NCI-H1694 treated with DMSO at 0.1 percent for 48 hours (cell line): Measurements from ENCODE around the gene COL23A1.

Source experiments
- DNase-seq: peaks from one replicate; lab custom pipeline; 2025; lab: John Stamatoyannopoulos, UW

The COL23A1 gene

DNA sequence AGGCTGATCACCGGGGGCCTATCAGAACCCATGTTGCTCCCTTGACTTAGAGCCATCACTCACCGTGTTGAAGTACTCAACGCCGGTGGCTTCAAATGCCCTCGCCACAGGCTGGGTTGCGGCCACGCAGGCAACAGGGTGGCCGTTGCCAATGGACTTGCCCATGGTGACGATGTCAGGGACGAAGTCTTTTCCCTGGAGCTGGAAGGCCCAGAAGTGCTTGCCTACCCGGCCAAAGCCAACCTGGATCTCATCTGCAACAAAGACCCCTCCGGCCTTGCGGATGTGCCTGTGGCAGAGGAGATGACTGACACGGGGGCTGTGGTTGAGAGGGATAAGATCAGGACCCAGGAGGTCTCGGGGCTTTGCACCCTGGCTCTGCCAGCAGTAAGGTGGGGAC lies 367.9 kb downstream of the COL23A1 start:
- no peak for DNase-seq

DNA sequence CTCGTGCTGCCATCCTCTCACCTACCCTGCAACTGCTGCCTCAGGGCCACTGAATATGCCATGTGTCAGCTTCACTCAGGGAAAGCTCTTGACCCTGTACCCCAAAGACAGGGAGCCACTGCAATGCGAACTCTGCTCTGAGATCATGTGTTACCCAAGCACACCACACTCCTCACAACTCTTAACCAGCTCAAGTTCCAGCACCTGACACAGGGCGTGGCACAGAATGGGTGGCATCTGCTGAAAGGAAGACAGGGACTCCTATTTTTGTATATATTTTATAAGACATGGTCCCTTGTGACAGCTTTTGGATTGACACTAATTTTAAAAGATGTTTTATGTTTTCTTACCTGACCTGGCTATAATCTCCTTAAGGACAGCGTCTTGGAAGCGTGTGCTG lies 368.3 kb downstream of the COL23A1 start:
- DNase-seq = no peak

DNA sequence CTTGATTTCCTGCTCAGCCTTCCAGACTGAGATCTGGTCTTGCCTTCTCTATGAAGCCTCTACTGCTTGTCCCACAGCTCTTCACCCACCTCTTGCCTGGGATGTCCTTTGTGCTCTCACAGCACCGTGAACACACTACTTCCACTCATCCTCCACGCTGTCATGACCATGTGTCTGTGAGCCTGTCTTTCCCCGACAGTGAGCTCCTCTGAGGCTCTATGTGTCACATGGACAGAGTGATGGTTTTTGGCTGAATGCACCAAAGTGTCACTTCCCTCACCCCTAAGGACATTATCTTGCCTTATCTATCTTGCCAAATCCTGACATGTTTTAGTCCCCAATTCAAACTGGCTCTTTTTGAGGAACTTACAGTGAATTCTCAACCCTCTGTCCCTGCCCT lies 368.9 kb downstream of the COL23A1 start:
- no peak for DNase-seq

DNA sequence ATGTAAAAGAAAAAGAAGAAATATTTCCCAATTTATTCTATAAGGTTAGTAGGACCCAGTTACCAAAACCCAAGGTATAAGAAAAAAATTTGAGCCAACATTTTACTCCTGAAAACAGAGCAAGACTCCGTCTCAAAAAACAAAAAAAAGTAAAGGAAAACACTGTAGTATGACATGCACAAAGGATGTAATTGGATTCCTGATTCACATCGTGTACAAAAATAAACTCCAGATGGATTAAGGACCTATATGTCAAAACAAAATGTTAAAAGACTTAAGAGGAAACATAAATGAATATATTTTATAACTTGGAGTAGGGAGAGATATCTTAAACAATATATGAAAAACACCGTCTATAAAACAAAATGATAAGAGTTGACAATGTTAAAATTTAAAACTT lies 371.4 kb downstream of the COL23A1 start:
- DNase-seq = no peak

DNA sequence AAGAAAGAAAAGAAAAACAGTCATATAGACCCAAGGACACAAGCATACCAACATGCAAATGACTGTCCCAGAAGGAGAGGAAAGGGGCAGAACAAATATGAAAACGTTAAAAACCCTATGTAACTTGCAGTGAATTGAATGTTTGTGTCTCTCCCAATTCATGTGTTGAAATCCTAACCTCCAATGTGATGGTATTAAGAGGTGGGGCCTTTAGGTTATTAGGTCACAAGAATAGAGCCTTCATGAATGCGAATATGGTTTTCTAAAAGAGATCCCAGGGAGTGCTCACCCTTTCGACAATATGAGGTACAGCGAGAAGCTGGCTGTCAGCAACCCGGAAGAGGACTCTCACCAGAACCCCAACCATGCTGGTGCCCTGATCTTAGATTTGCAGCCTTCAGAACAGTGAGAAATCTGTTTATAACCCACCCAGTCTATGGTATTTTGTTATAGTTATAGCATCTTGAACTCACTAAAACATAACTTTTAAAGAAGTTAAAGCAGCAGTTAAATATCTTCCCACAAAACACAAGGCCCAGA lies 371.9 kb downstream of the COL23A1 start:
- DNase-seq = no peak

DNA sequence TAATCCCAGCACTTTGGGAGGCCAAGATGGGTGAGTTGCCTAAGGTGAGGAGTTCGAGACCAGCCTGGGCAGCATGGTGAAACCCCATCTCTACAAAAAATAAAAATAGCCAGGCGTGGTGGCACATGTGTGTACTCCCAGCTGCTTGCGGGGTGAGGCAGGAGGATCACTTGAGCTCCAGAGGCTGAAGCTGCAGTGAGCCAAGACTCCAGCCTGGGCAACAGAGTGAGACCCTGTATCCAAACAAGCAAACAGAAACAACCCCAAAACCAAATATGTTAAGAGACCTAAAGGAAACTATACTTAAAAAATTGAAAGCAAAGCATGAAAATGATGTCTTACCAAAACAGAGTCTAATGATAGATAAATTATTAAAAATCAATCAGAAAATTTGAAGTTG lies 373.4 kb downstream of the COL23A1 start:
- DNase-seq = no peak

DNA sequence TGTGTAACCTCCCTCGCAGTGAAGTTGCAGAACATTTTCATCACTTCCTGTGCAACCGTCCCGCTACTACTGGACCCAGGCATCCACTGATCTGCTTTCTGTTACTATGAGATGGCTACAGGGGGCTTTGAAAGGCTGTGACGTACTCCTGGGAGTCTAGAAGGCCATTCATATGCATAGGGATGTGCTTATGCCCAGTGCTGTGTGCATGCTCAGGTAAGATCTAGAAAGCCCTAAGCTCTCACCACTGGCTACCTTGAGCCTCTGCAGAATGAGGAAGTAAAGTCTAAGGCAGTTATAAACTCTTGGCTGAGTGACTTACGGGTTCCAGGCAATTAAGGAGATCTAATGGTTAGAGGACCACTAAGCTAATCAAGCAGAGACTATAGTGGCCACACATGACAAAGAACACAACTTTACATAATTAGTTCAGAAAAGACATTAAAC lies 374.1 kb downstream of the COL23A1 start:
- DNase-seq = no peak

DNA sequence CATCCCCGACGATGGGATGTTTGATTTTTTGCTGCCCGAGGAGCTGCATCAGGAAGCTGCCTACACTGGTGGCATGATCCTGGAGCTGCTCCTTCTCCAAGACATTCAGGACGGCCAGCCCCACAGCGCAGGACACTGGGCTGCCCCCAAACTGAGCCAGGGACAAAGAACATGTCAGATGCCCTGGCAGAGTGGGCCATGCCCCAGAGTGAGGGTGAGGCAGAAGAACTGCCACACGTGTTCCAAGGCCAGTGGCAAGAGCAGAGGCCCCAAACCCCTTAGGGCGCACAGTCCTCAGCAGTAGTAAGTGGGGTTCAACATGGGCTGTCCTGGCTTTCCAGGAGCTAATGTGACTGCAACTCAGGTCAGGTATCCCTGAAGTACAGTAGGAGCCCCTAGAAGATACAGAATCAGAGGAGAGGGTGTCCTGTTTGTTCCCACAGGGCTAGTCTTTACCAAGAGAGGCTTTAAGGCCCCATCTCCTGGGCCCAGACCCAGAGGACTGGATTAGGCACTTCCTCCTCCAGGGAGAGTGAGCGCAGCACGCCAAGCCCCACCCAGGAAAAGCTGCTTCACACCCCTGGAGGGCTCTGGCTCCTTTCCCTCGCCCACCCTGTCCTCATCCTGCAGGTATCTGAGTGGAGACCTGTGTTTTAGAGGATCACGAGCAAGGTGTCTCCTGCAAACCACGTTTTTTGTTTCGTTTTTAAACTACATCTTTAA lies 374.8 kb downstream of the COL23A1 start:
- DNase-seq = no peak

DNA sequence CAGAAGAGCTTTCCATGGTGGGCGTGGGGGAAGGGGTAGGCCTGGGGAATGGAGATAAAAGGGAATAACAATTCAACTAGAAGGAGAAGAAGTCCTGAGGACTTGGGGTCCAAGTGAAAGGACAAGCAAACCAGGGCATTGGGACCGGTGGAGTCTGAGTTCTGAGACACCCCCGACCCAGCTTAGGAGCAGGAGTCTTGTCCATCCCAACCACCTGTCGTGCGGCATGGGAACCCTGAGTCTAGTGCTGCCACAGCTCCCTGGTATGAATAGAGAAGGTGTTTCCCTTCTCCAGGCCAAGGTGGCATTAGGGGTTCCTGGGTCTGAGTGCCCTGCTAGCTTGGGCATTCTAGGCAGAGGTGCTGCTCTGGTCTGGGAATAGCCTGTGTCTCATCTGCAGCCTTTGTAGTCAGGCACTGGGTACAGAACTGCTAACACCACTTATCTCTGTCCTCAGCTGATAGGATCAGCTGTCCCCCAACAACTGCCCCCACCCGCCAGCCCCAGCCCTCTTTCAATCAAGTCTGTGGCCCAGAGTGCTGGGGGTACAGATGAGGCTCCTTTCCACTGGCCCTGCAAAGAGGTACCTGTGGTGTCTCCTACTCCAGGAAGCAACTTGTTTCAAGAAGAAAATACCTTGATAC lies 375.9 kb downstream of the COL23A1 start:
- DNase-seq = no peak

DNA sequence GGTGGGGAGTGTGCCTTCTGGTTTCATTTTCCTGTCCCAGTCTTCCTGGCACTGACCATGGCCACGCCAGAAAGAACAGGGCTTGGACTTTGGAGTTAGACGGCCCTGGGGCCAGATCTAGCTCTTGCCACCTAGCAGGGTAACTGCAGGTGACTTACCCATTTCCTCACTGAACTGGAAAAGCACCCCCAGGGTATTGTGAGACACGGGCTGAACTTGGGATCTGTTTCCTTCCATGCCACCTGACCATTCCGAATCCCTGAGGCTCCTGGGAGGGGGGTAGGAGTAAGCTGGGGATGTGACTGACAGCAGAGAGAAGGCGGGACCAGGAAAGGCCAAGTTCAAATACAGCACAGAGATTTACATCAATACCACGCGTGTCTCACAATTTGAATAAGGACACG lies 376.4 kb downstream of the COL23A1 start:
- no peak for DNase-seq

DNA sequence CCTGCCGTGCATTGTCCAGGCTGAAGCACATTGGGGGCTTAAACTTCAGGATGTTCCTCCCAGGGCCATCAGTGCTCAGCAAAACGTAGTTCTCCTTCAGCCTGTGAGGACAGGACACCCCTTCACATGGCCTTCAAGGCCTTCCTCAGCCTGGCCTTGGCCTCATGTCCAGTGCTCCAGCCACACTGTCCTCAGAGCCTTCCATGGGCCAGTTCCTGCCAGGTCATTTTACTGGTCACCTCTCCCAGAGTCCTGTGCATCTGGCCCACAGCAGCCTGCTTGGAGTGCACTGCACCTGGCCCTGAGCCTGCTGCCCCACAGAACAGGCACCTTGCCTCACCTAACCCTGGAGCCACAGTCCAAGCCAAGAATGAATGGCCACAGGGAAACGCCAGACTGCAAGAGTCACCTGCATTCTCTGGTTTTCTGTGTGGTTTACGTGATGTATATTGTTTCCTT lies 377.2 kb downstream of the COL23A1 start:
- no peak for DNase-seq

DNA sequence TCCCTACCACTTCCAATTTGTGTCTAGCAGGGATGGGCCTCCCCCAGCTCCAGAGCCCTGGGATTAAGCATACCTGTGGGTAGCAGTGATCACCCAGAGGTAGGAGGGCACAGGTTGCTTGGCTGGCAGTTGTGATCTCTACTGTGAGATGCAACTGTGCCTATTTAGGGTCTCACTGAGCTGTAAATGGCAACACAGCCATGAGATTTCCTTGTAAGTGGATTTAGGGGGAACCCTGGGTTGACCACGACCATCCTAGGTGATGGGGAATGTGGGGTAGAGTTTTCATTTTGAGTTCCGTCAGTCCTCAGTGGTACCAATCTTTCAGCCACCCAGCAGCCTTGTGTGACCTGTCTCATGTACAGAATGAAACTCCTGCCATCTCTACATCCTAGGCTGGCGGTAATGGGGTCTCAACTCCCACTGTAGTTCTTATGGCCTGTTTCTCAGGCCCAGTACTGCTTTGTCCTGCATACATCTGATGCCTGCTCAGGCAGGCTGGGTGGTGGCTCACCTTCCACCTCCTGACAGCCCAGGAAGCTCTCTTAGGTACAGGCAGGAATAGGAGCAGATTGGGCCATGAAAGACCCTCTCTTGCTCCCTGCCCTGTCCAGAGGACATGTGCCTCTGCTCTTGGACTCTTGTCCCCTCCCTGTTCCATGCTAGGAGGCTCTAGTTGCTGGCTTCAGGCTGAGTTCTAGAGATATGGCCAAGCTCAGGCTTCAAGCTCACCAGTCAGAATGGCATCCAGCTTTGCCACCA lies 377.8 kb downstream of the COL23A1 start:
- DNase-seq = no peak

DNA sequence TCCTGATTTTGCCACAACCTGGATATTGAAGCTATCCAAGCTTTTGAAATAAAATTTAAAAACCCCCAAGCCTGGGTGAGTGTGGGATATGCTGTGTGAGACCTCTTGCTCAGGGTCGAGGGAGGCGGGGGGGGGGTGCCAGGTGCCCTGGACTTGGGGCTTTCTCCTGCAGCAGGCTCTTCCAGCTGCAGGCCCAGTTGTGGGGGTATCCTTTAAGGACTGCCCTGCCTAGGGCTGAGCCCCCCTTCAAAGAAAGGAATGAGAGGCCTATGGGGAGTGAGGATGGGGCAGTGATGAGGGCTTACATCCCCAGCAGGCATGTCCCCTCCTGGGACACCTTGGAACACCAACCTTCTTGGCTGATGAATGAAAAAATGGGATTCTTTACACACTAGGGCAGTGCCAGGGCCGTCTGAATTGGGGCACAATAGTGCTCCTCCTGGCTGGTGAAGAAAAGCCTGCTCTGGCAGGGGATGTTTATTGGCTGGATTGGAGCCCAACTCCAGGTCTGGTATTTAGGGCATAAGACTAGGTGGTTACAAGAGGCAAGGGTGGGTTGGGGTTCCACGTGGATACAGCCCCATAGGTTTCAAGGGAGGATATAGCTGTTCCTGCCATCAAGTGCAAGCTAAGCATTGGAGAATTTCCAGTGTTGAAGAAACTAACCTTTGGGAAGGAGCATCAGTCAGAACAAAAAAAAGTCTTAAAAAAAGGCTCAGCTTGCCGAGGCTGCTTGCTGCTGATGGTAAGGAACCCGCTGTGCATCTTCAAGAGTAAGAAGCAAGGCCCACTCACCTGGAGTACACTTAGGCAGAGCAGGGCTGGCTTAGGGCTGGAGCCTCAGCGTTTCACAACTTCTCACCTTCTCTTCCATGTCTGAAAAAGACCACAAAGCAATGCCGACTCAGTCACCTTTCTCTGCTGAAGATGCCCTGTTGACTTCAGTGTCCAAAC lies 378.8 kb downstream of the COL23A1 start:
- no peak for DNase-seq

DNA sequence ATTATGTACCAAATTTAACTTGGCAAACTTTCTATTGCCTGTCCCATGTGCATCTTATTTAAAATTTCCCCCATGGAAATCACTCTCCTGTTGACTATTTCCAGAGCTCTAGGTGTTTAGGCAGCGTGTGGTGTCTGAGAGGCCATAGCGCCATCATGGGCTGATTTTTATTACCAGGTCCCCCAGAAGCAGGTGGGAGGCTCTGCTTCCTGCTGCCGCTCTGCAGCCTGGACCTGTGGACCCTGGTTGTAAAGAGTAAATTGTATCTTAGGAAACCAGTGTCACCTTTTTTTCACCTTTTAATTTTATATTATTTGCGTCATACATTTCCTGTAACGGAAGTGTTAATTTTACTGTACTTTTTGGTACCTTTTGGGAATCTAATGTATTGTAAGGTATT lies 379.5 kb downstream of the COL23A1 start:
- DNase-seq = no peak

DNA sequence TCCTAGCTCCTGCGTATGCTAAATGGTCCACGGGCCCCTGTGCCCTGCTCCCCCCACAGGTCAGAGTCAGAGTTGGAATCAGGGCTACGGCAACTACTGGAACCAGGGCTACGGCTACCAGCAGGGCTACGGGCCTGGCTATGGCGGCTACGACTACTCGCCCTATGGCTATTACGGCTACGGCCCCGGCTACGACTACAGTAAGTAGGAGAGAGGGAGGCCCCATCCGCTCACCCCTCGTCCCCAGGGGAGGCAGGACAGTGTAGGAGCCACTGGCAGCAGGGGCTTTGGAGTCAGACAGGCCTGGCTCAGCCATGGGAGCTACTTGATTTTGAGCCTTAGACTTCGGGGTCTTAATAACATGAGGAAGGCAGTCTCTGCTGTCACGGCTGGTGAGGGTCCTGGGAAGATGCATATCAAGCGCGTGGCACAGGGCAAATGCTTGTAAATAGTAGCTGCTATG lies 380.1 kb downstream of the COL23A1 start:
- no peak for DNase-seq

DNA sequence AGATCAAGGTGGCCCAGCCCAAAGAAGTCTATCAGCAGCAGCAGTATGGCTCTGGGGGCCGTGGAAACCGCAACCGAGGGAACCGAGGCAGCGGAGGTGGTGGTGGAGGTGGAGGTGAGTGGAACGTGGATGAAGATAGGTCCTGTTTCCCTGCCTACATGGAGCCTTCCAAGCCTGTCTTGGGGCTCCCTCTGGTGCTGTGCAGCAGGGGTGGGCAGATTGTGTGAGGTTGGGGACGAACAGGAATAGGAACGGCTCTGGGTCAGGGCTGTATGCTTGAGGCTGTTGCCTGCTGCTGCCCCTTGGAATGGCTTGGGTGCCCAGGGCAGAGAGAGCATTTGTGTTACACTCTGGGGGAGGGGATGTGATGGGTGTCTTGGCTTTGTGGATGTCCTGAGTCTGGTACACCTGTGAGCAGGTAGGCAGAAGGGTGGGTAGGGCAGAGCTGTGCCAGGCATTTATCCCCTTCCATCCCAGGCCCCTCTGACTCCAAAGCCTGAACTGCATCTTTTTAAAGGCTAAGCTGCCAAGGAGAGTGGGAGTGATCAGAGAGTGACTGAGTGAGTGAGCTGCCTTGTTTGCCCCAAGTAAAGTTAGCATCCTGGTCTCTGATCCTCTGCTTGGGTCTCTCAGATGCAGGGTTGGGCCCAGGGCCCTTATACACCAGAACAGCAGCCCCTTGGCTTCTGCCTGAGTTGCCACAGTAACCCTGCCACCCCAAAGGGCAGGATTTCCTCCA lies 380.7 kb downstream of the COL23A1 start:
- DNase-seq = no peak

DNA sequence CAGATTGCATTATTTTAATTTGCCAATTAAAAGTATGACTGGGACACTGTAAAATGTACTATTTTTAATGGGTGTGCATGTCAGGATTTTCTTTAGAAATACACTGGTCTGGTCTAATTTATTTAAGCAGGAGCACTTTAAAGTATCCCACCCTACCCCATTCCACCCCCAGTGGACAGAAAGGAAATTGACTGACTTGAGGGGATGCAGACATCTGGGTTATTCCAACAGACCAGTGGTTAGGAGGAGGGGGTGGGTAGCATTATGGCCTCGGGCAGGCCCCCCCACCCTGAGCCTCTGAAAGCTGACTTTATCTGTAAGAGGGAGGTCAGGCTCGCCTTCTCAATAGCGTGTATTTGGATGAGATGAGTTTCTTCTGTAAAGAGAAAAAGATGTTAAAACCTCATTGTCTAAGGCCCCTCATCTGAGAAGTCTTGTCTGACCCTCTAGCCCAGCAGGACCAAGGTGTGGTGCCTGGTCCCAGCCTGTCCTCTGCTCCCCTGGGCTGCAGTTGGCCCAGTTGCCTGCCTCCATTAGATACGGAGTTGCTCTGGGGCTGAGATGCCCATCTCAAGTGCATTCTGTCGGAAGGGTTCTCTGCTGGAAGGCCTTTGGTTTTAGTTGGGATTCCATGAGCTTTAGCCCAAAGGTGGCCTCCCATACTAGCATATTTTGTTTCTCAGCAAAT lies 381.5 kb downstream of the COL23A1 start:
- DNase-seq = no peak

DNA sequence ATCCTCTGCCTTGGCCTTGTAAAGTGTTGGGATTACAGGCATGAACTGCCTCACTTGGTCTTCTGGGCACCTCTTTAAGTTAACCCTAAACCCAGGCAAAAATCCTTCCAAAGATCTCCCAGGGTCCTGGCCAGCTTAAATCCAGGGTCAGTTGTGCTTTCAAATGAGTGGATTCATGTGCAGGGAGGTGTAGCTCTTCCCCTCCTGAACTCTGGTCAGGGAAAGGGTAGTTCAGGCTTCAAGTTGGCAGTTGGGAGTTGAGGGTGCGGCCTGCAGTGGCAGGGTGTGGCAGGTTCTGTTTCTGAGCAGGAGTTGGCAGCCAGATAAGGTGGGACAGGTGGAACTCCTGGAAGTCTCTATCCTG lies 382.3 kb downstream of the COL23A1 start:
- DNase-seq = no peak

DNA sequence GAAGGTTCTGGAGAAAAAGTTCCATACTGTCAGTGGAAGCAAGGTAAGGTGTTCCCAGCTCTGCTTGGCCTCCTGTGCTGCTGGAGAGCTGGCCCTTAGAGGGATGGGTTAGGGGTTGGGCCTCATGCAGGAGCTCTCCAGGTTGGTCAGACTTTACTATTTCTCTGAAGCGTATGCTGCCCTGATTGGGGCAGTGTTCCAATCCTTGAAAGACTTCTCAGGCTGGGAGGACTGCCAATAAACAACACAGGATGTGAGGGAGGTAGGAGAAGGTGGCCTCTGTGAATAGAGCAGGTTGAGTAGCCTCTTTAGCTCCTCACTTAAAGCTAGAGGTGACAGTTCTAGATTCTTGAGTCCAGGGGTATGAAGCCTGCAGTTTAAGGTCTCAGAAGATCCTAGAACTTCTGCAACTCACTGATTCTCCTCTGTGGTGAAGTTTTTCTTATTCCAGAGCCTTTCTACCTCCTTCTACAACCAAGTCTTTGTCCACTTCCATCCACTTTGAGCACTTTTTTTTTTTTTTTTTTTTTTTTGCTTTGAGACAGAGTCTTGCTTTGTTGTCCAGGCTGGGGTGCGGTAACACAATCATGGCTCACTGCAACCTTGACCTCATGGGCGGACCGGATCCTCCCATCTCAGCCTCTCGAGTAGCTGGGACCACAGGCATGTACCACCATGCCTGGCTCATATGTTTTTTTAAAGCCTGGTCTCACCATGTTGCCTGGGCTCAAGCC lies 382.8 kb downstream of the COL23A1 start:
- no peak for DNase-seq
